HG03103 (cell line): ENCODE data around the gene NMT1.

Experiments
- ATAC-seq: cut with Tn5 transposase; IDR thresholded peaks from one replicate; pipeline ENCODE4 v1.9.1; 2021; ENCODE audit warnings: low read depth; ENCODE audit not compliant: unreplicated experiment

NMT1 gene

GRCh38 chr17:45147581-45148182 lies 86.6 kb downstream of the NMT1 start:
- peak; percentile 5 for ATAC-seq

GRCh38 chr17:45148183-45149036 lies 87.3 kb downstream of the NMT1 start, which contains the start of gene HEXIM1:
HEXIM1 (plus strand) TSS chr17:45148475; CDS start chr17:45149191, 716 bp downstream.
- peak; percentile 48 for ATAC-seq

GRCh38 chr17:45149037-45149668 lies 88.0 kb downstream of the NMT1 start:
- no peak for ATAC-seq

GRCh38 chr17:45149669-45150664 lies 88.8 kb downstream of the NMT1 start:
- no peak for ATAC-seq

GRCh38 chr17:45150911-45151809 lies 90.0 kb downstream of the NMT1 start:
- no peak for ATAC-seq

- no peak for ATAC-seq
Measured at GRCh38 chr17:45155029-45155428, 93.9 kb downstream of the NMT1 start.

GRCh38 chr17:45155483-45155882 lies 94.4 kb downstream of the NMT1 start:
- ATAC-seq, result no peak

- no peak for ATAC-seq
Measured at GRCh38 chr17:45156242-45156641, 95.1 kb downstream of the NMT1 start.
